HG02840 (cell line): ENCODE results near the gene DNAJC28.

Experiments used
- ATAC-seq: cut with Tn5 transposase; IDR thresholded peaks from one replicate; pipeline ENCODE4 v1.9.1; 2021; ENCODE audit warnings: mild to moderate bottlenecking, moderate library complexity, moderate number of reproducible peaks; ENCODE audit not compliant: unreplicated experiment, low FRiP score

DNAJC28 gene

DNA sequence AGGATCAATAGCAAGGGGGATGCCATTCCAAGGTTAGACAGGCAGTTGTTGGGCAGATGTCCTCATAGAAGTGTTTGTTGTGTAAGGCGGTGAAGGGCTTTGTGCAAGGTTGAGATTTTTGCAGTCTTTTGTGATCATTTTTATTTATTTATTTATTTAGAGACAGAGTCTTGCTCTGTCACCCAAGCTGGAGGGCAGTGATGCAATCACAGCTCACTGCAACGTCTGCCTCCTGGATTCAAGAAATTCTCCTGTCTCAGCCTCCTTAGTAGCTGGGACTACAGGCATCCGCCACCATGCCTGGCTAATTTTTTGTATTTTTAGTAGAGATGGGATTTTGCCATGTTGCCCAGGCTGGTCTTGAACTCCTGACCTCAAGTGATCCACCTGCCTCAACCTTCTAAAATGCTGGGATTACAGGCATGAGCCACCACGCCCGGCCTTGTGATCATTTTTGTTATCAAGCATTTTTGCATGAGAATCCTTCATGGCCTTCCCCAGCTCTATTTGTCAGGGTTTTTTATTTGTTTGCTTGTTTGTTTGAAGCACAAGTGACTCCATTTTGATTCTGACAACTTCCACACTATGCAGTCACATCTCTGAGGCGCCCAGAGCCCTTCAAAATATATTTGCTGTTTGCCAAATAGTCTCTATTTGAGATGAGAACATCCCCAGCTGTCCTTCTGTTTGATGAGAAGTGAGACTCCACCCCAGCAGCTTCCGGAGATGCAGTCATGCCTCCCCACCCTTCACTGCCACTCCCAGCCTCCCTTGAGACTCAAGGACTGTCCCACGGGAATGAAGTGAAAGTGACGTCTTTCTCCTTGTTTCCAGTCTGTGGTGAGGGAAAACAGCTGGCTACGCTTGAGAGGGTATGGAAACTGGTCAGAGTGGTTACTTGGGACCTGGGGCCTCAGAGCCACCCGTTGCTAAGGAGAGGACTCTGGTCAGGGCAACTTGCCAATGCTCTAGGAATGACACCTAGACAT is 49.7 kb downstream of the DNAJC28 start:
- ATAC-seq: peak; percentile 72
